ENCODE data around the gene TUBA4B.
A peak's percentile ranks its signal among the peaks of the same experiment; 100 is the strongest.

GRCh38 chr2:219245148-219245898, 7.7 kb upstream of the TUBA4B start, which contains the start of the genes GLB1L and STK16:
- TF ChIP-seq EP300 (IDR thresholded peaks at IDR 0.05) (no peak), CTCF (IDR thresholded peaks at IDR 0.05) (peak in 1 of 4 experiments; percentile 7), POLR2A (IDR thresholded peaks at IDR 0.05) (peak; percentile 79 to 82), POLR2AphosphoS5 (IDR thresholded peaks at IDR 0.05) (peak; percentile 91)
